BE2C (cell line): ENCODE measurements around the gene ADGRV1.

Experiments
- DNase-seq: peaks from one replicate; pipeline ENCODE4 v3.0.0-alpha.2; 2020
- H3K27me3 ChIP-seq: fragments of 250-450 bp; sonication (Bioruptor Pico); 2 replicates; pipeline ENCODE4 v1.5.1; 2020; ENCODE audit warnings: mild to moderate bottlenecking
- H3K36me3 ChIP-seq: fragments of 250-450 bp; sonication (Bioruptor Pico); 2 replicates; pipeline ENCODE4 v1.5.1; 2020; ENCODE audit warnings: mild to moderate bottlenecking
- H3K4me1 ChIP-seq: fragments of 250-450 bp; sonication (Bioruptor Pico); 2 replicates; pipeline ENCODE4 v1.5.1; 2020
- H3K4me3 ChIP-seq: 2 replicates; pipeline ENCODE4 v1.5.1; 2011; ENCODE audit warnings: low read depth, low read length
- H3K9me3 ChIP-seq: fragments of 250-450 bp; sonication (Bioruptor Pico); 2 replicates; pipeline ENCODE4 v1.5.1; 2020
- TF ChIP-seq, protein P1 (sequence below): IDR thresholded peaks from 2 replicates; pipeline ENCODE4 v1.5.1; 2012; ENCODE audit warnings: mild to moderate bottlenecking, low read depth, low read length

The ADGRV1 gene

GRCh38 chr5:90939211-90939610 is 380.6 kb downstream of the ADGRV1 start:
- DNase-seq, result no peak
- H3K9me3 ChIP-seq, result no peaks in the 10 kb centered on the region
- TF ChIP-seq, protein P1, sequence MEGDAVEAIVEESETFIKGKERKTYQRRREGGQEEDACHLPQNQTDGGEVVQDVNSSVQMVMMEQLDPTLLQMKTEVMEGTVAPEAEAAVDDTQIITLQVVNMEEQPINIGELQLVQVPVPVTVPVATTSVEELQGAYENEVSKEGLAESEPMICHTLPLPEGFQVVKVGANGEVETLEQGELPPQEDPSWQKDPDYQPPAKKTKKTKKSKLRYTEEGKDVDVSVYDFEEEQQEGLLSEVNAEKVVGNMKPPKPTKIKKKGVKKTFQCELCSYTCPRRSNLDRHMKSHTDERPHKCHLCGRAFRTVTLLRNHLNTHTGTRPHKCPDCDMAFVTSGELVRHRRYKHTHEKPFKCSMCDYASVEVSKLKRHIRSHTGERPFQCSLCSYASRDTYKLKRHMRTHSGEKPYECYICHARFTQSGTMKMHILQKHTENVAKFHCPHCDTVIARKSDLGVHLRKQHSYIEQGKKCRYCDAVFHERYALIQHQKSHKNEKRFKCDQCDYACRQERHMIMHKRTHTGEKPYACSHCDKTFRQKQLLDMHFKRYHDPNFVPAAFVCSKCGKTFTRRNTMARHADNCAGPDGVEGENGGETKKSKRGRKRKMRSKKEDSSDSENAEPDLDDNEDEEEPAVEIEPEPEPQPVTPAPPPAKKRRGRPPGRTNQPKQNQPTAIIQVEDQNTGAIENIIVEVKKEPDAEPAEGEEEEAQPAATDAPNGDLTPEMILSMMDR, result no peak
- H3K36me3 ChIP-seq, result no peaks in the 10 kb centered on the region
- no peak overlapping the region for H3K4me3 ChIP-seq
- H3K27me3 ChIP-seq, result no peaks in the 10 kb centered on the region
- H3K4me1 ChIP-seq, result peaks cover 9% of the 10 kb centered on the region

- no peaks in the 10 kb centered on the region for H3K36me3 ChIP-seq
- no peaks in the 10 kb centered on the region for H3K27me3 ChIP-seq
- H3K9me3 ChIP-seq, result no peaks in the 10 kb centered on the region
- no peak overlapping the region for H3K4me3 ChIP-seq
- peak; percentile 57 for DNase-seq
- TF ChIP-seq, protein P1, result no peak
- peaks cover 9% of the 10 kb centered on the region for H3K4me1 ChIP-seq
Observed at GRCh38 chr5:90940227-90940995, 381.8 kb downstream of the ADGRV1 start.

GRCh38 chr5:90941002-90941720 is 382.6 kb downstream of the ADGRV1 start:
- H3K4me1 ChIP-seq, result peaks cover 9% of the 10 kb centered on the region
- H3K9me3 ChIP-seq, result no peaks in the 10 kb centered on the region
- TF ChIP-seq, protein P1, result no peak
- no peaks in the 10 kb centered on the region for H3K27me3 ChIP-seq
- no peak overlapping the region for H3K4me3 ChIP-seq
- no peaks in the 10 kb centered on the region for H3K36me3 ChIP-seq
- no peak for DNase-seq

GRCh38 chr5:90944116-90944515 is 385.5 kb downstream of the ADGRV1 start:
- Histone ChIP-seq H3K9me3 (no peaks in the 10 kb centered on the region; the same call in 1 of the 2 replicates), H3K27me3 (no peaks in the 10 kb centered on the region), H3K4me1 (peaks cover 9% of the 10 kb centered on the region), H3K36me3 (no peaks in the 10 kb centered on the region), H3K4me3 (no peak overlapping the region)
- TF ChIP-seq, protein P1, result no peak
- no peak for DNase-seq

DNA sequence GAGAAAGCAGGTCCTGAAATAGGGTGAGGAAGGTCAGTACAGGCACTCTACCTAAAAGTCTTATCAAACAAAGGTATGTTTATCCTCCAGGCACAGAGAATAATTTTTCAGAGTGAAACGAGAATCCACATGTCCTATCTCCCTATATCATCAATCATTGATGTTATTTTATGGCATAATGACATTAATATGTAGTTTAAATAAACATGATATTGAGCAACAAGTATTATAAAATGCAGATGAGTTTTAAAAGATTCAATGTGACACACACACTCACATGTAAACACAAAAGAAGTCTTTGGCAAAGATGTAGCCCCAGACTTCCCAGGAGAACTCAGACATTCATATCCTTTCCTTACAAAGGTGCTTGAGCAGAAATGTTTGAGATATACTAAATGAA is 389.1 kb downstream of the ADGRV1 start:
- H3K27me3 ChIP-seq, result no peaks in the 10 kb centered on the region
- DNase-seq, result no peak
- H3K9me3 ChIP-seq, result no peaks in the 10 kb centered on the region; the same call in 1 of the 2 replicates
- no peaks in the 10 kb centered on the region for H3K36me3 ChIP-seq
- no peak overlapping the region for H3K4me3 ChIP-seq
- TF ChIP-seq, protein P1, result no peak
- no peaks in the 10 kb centered on the region for H3K4me1 ChIP-seq

GRCh38 chr5:90948969-90949368 is 390.4 kb downstream of the ADGRV1 start:
- H3K4me1 ChIP-seq, result no peaks in the 10 kb centered on the region
- H3K4me3 ChIP-seq, result no peak overlapping the region
- TF ChIP-seq, protein P1, result no peak
- no peaks in the 10 kb centered on the region; the same call in 1 of the 2 replicates for H3K9me3 ChIP-seq
- no peaks in the 10 kb centered on the region for H3K36me3 ChIP-seq
- H3K27me3 ChIP-seq, result no peaks in the 10 kb centered on the region
- no peak for DNase-seq
